Testis (tissue), 3 donors: ENCODE measurements around the gene CDH13. TPM values are rescaled to one million over a fixed set of nuclear protein-coding genes. Genes with fewer than 3 reads are reported as not detected.

Source experiments
- DNase-seq: peaks from one replicate; pipeline ENCODE4 v3.0.0-alpha.2; 2019
- H3K27ac ChIP-seq, 2 donors: fragments of 200-600 bp; sonication (generic); one replicate each; pipeline ENCODE4 v1.5.1; 2019
- H3K27me3 ChIP-seq: fragments of 200-600 bp; sonication (generic); one replicate; pipeline ENCODE4 v1.5.1; 2019
- H3K36me3 ChIP-seq: fragments of 200-600 bp; sonication (generic); one replicate; pipeline ENCODE4 v1.5.1; 2017; ENCODE audit warnings: low read depth; ENCODE audit errors: missing control alignments
- H3K4me1 ChIP-seq: fragments of 200-600 bp; sonication (generic); one replicate; pipeline ENCODE4 v1.5.1; 2019
- H3K4me3 ChIP-seq, 2 donors: fragments of 200-600 bp; sonication (generic); one replicate each; pipeline ENCODE4 v1.5.1; 2017 to 2019
- H3K9me3 ChIP-seq: fragments of 200-600 bp; sonication (generic); one replicate; pipeline ENCODE4 v1.5.1; 2017
- POLR2A ChIP-seq: fragments of 450-650 bp; IDR thresholded peaks from one replicate; pipeline ENCODE4 v1.6.1; 2017; ENCODE audit warnings: antibody characterized with exemption, mild to moderate bottlenecking, moderate library complexity
- whole genome bisulfite sequencing, 2 donors: methylation state at CpG; one replicate each; pipeline ENCODE4 v1.1.5; 2018; 5-methylcytosine and 5-hydroxymethylcytosine counted together
- intact Hi-C: fragments of 100-400 bp; cut with DNase I; formaldehyde crosslinking; loops from one replicate; pipeline ENCODE4 v1.15.1; 2023; ENCODE audit warnings: low total_unique reads
- polyA plus RNA-seq: library from polyadenylated mRNA; stranded (reverse); fragments of 350-450 nt; fragmentation: Illumina TruSeq; extraction: RNeasy Lipid Tissue Mini Kit (QIAGEN cat#74804); gene quantifications from one replicate; pipeline ENCODE4 v1.2.3, GENCODE V29; 2014; ENCODE audit warnings: low read depth, low replicate concordance; ENCODE audit not compliant: insufficient read depth
- total RNA-seq, 2 donors: library from RNA; depleted of rRNA; stranded (reverse); fragments of >200 nt; gene quantifications; one replicate each; pipeline ENCODE4 v1.2.3, GENCODE V29; 2016
- TF ChIP-seq, protein P1 (sequence below), 3 experiments: fragments of 450-650 bp in 2 of 3; fragments of 200-600 bp in 1 of 3; sonication (generic) in 1 of 3; IDR thresholded peaks; one replicate each; pipeline ENCODE4 v1.5.1; 2016 to 2019; ENCODE audit warnings: antibody characterized with exemption in 3 of 3, mild to moderate bottlenecking in 2 of 3, moderate library complexity in 1 of 3

CDH13 gene
- total and polyA plus RNA-seq, 3 donors from 2014 or later = 1.2 to 11.1 (median 2.0) TPM

DNA sequence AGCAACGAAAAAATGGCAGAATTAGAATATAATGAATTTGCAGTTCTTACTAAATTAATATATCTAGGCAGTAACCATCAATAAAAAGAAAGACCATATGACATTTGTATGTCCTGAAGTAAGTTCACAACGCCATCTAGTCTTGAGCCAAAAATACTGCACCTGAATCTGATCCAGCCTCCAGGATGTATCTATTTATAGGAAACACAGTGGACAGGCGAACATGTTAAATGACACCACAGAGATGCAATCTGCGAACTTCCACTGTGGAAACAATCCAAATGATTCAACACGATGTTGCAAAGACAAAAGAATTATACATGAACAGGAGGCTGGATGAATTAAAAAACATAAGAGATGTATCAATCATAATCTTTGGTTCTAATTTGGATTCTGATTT, 197.6 kb downstream of the CDH13 start:
- Histone ChIP-seq H3K27ac (no peak overlapping the region), H3K27me3 (no peaks in the 10 kb centered on the region), H3K4me3 (no peak overlapping the region), H3K4me1 (no peaks in the 10 kb centered on the region), H3K36me3 (no peaks in the 10 kb centered on the region), H3K9me3 (no peaks in the 10 kb centered on the region)
- no peak for DNase-seq
- 81 to 85% methylated on average over 5 of the region's 5 CpGs for WGBS, 2 donors
- intact Hi-C loops = no loop called here
- no peak for TF ChIP-seq POLR2A
- TF ChIP-seq, protein P1, sequence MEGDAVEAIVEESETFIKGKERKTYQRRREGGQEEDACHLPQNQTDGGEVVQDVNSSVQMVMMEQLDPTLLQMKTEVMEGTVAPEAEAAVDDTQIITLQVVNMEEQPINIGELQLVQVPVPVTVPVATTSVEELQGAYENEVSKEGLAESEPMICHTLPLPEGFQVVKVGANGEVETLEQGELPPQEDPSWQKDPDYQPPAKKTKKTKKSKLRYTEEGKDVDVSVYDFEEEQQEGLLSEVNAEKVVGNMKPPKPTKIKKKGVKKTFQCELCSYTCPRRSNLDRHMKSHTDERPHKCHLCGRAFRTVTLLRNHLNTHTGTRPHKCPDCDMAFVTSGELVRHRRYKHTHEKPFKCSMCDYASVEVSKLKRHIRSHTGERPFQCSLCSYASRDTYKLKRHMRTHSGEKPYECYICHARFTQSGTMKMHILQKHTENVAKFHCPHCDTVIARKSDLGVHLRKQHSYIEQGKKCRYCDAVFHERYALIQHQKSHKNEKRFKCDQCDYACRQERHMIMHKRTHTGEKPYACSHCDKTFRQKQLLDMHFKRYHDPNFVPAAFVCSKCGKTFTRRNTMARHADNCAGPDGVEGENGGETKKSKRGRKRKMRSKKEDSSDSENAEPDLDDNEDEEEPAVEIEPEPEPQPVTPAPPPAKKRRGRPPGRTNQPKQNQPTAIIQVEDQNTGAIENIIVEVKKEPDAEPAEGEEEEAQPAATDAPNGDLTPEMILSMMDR (IDR thresholded peaks at IDR 0.05) = no peak

DNA sequence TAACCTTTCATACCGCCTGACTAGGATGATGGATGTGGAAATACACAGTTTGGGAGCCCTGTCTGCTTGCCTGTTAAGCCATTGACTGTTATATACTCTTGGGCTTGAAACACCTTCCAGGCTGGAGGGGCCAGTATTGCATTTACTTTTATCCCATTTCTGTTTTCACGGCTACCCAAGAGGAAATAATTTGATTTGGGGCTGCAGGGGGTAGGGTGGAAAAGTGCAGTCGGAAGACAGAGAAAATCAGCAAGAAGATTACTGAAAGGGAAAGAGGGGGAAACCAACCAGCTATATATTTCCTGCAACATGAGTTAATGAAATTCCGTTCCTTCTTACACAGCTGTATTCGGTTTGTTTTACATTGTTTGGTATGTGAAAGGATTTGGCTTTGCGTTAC, 202.5 kb downstream of the CDH13 start:
- Histone ChIP-seq H3K36me3 (no peaks in the 10 kb centered on the region), H3K4me1 (no peaks in the 10 kb centered on the region), H3K27me3 (no peaks in the 10 kb centered on the region), H3K27ac (no peak overlapping the region), H3K9me3 (no peaks in the 10 kb centered on the region), H3K4me3 (no peak overlapping the region)
- 71 to 75% methylated on average over 6 of the region's 6 CpGs for WGBS, 2 donors
- TF ChIP-seq, protein P1 (IDR thresholded peaks at IDR 0.05) = no peak
- no peak for TF ChIP-seq POLR2A
- no peak for DNase-seq
- intact Hi-C loops = no loop called here

DNA sequence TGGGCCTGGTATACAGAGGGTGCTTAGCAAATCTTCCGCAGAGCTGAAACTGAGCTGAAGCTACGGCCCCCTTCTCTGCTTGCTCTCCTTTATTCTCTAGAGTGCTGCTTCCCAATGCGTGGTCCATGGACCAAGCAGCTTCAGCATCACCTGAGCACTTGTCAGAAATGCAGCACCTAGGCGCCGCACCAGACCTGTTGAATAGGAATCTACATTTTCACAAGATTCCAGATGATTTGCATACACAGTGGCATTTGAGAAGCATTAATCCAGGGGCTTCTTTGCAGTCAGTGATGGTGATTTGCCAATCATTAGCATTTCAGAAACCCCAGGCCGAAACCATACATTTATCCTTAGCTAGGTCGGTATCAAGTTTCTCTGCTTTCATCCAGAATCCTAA, 204.2 kb downstream of the CDH13 start:
- intact Hi-C loops = no loop called here

DNA sequence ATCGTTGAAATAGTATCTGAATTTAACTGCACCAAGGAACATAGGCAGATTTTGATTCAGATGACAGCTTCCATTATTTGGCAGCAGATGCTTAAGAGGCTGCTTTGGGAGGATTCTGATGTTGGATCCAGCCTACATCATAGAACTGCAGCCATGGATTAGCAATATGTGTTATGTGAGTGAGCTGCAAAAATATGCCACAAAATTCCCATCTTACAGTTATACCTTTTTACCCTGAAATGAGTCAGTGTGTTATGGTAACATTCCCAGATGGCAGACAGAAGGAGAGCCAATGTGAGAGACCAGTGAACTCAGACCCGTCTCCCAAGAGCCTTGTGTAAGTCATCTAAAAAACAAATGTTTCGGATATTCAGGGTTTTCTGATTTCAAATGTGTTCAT, 206.1 kb downstream of the CDH13 start:
- TF ChIP-seq, protein P1 (IDR thresholded peaks at IDR 0.05) = no peak
- no peak for TF ChIP-seq POLR2A
- Histone ChIP-seq H3K9me3 (no peaks in the 10 kb centered on the region), H3K36me3 (no peaks in the 10 kb centered on the region), H3K27ac (no peak overlapping the region), H3K4me1 (no peaks in the 10 kb centered on the region), H3K4me3 (no peak overlapping the region), H3K27me3 (no peaks in the 10 kb centered on the region)
- WGBS, 2 donors = 77 to 83% methylated on average over 3 of the region's 3 CpGs
- intact Hi-C loops = no loop called here
- no peak for DNase-seq

More for the DNA sequence above, 204.2 kb downstream of the CDH13 start:
- H3K27ac ChIP-seq = no peak overlapping the region
- no peaks in the 10 kb centered on the region for H3K9me3 ChIP-seq
- DNase-seq = no peak
- H3K4me1 ChIP-seq = no peaks in the 10 kb centered on the region
- H3K36me3 ChIP-seq = no peaks in the 10 kb centered on the region
- WGBS, 2 donors = 80 to 90% methylated on average over 7 of the region's 7 CpGs
- TF ChIP-seq POLR2A = no peak
- TF ChIP-seq, protein P1 (IDR thresholded peaks at IDR 0.05) = no peak
- no peak overlapping the region for H3K4me3 ChIP-seq
- no peaks in the 10 kb centered on the region for H3K27me3 ChIP-seq

DNA sequence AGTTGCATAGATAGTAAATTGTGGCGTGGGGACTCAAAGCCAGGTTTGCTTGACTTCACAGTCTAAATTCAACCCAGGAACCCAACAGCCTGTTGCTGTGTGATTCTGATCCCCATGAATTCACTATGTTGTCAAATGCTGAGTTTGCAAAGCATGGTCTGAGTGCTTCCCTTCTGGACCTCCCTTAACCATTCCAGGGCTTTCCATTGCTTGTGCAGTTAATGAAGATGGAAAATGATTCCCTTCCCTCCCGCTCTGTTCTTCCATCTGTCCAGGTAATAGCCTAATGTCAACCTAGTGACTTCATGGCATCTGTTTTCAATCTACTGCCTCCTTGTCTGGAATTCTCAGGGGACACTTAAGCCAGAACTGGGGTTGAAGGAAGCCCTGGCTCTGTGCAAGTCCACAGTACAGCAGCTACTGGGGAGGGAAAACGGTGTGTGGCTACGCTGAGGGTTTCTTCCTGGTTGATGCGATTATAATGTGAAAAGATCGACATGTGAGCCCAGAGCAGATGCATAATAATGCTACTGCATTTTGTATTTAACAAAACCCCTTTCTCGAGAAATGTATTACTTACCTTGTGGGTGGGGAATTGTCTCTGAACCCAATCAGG, 206.7 kb downstream of the CDH13 start:
- Histone ChIP-seq H3K27me3 (no peaks in the 10 kb centered on the region), H3K4me1 (no peaks in the 10 kb centered on the region), H3K36me3 (no peaks in the 10 kb centered on the region), H3K9me3 (no peaks in the 10 kb centered on the region), H3K27ac (no peak overlapping the region), H3K4me3 (no peak overlapping the region)
- intact Hi-C loops = no loop called here
- WGBS, 2 donors = 80 to 83% methylated on average over 7 of the region's 7 CpGs
- DNase-seq = no peak
- TF ChIP-seq, protein P1 (IDR thresholded peaks at IDR 0.05) = no peak
- TF ChIP-seq POLR2A = no peak
